Mesendoderm (in vitro differentiated cells): Measurements from ENCODE around the gene C5orf15.

Experiments used
- DNase-seq: peaks from one replicate; pipeline ENCODE4 v3.0.0; 2013
- H2AK5ac ChIP-seq: 2 replicates; pipeline ENCODE4 v1.6.1; 2013; ENCODE audit warnings: low read length, inconsistent platforms
- H2BK120ac ChIP-seq: 2 replicates; pipeline ENCODE4 v1.6.1; 2013; ENCODE audit warnings: low read depth, mild to moderate bottlenecking, low read length, moderate library complexity, mixed read lengths
- H2BK15ac ChIP-seq: replicated peaks from 2 replicates; pipeline ENCODE4 v1.6.1; 2013; ENCODE audit warnings: low read depth, mild to moderate bottlenecking, moderate library complexity
- H2BK5ac ChIP-seq: 2 replicates; pipeline ENCODE4 v1.6.1; 2013; ENCODE audit warnings: low read length, inconsistent platforms
- H3K18ac ChIP-seq: 2 replicates; pipeline ENCODE4 v1.6.1; 2013; ENCODE audit warnings: mild to moderate bottlenecking, low read length, mixed read lengths
- H3K23ac ChIP-seq: one replicate; pipeline ENCODE4 v1.6.1; 2013; ENCODE audit warnings: low read length
- H3K27ac ChIP-seq: 2 replicates; pipeline ENCODE4 v1.5.1; 2013; ENCODE audit warnings: low read depth, mild to moderate bottlenecking, inconsistent platforms, low read length, moderate library complexity
- H3K27me3 ChIP-seq: 2 replicates; pipeline ENCODE4 v1.6.1; 2013; ENCODE audit warnings: low read length, control low read depth, mild to moderate bottlenecking, inconsistent platforms; ENCODE audit not compliant: insufficient read depth, poor library complexity
- H3K36me3 ChIP-seq: 2 replicates; pipeline ENCODE4 v1.6.1; 2013; ENCODE audit warnings: low read length, inconsistent platforms; ENCODE audit not compliant: control insufficient read depth, insufficient read depth
- H3K4ac ChIP-seq: one replicate; pipeline ENCODE4 v1.6.1; 2013; ENCODE audit warnings: low read depth, mild to moderate bottlenecking, low read length, moderate library complexity
- H3K4me1 ChIP-seq: 2 replicates; pipeline ENCODE4 v1.6.1; 2013; ENCODE audit warnings: low read depth, low read length, inconsistent platforms; ENCODE audit not compliant: control insufficient read depth
- H3K4me2 ChIP-seq: 2 replicates; pipeline ENCODE4 v1.6.1; 2013; ENCODE audit warnings: low read length
- H3K4me3 ChIP-seq: 2 replicates; pipeline ENCODE4 v1.5.1; 2013; ENCODE audit warnings: mild to moderate bottlenecking, low read length
- H3K56ac ChIP-seq: one replicate; pipeline ENCODE4 v1.6.1; 2013; ENCODE audit warnings: low read length
- H3K79me1 ChIP-seq: 2 replicates; pipeline ENCODE4 v1.6.1; 2013; ENCODE audit warnings: low read length, inconsistent platforms
- H3K79me2 ChIP-seq: 2 replicates; pipeline ENCODE4 v1.6.1; 2013; ENCODE audit warnings: mild to moderate bottlenecking, low read length; ENCODE audit not compliant: control insufficient read depth, insufficient read depth
- H3K9ac ChIP-seq: 2 replicates; pipeline ENCODE4 v1.6.1; 2013; ENCODE audit warnings: low read length, inconsistent platforms
- H4K5ac ChIP-seq: one replicate; pipeline ENCODE4 v1.6.1; 2013; ENCODE audit warnings: low read length
- H4K8ac ChIP-seq: one replicate; pipeline ENCODE4 v1.6.1; 2013; ENCODE audit warnings: low read depth, mild to moderate bottlenecking, control low read depth, low read length, moderate library complexity
- WGBS: extraction: QIAGEN DNeasy Blood & Tissue Kit; methylation state at CpG from one replicate; pipeline ENCODE4 v1.1.7; 2013; ENCODE audit warnings: low lambda C conversion rate, missing lambda C conversion rate; ENCODE audit not compliant: insufficient coverage; ENCODE audit errors: extremely low coverage; 5-methylcytosine and 5-hydroxymethylcytosine counted together

The C5orf15 gene

DNA sequence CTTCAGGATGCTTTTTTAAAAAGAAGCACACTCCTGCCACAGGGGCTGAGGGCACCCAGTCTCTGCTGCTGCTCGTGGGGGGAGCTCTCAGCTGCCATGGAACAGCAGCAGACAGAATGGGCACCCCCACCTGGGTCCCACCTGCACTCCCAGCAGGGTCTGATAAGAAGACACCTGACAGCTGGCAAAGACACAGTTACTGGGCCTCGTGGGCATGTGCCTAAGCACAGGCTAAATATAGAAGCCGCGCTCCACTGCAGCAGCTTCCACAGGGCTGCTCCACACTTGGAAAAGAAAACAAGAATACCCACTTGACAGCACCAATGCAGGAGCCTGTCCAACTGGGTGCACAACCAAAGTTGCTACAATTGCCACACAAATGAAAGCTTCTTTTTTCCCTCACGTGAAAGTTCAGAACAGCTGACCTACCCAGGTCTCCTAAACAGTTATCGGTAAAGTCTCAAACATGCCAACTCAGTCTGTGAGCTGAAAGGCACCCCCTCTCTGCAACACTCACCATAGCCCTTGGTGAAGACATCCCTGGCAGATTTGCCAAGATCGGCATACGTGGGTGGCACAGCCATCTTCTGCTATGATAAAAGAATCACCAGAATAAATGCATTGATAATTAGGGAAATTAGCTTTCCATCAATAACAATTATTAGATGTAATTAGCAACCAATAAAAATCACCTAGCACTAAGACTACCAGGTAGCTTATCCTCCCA is 24.2 kb upstream of the C5orf15 start:
- Histone ChIP-seq H2BK120ac (no peak overlapping the region), H3K4me1 (peaks cover 10% of the 10 kb centered on the region), H3K4me3 (no peak overlapping the region), H2AK5ac (no peak overlapping the region), H2BK15ac (no peak overlapping the region), H3K9ac (no peak overlapping the region), H3K79me2 (peaks cover 72% of the 10 kb centered on the region), H3K18ac (no peak overlapping the region), H4K5ac (no peak overlapping the region), H3K27me3 (no peaks in the 10 kb centered on the region), H3K27ac (no peak overlapping the region), H3K4ac (no peak overlapping the region), H3K36me3 (peaks cover 14% of the 10 kb centered on the region), H3K23ac (no peak overlapping the region), H3K4me2 (no peak overlapping the region), H3K56ac (no peak overlapping the region), H4K8ac (no peak overlapping the region), H2BK5ac (no peak overlapping the region), H3K79me1 (peaks cover 22% of the 10 kb centered on the region)
- WGBS, result no CpG with 5 or more reads among the region's 8 CpGs
- no peak for DNase-seq

DNA sequence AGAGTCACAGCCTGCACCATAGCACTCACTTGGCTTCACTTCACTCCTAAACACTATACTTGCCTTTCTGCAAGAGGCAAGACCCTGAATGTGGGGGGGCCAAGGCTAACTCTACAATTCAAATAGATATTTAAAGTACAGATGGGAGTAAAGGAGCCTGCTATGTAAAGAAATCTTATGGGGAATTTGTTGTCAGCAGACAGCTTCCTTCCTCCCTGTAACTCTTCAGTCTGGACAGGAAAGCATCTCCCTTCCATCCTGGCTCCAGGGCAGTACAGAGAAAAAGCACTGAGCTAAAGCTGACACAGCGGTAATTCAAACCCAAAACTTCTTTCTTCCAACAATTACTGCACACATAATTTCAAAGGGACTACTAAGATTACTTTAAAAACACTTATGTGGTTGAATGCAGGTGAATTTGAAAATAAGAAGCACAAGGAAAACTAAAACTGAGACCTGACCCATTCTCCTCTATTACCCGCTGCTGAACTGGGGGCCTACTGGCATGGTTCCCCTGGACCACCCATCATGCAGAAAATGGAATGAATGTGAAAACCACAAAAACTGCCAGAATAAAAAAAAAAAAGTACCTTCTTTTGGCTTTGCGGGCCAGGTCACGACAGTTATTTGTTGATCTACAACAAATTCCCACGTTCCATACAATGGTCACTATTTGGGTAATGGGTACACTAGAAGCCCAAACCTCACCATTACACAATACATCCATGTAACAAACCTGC is 22.9 kb upstream of the C5orf15 start:
- Histone ChIP-seq H4K5ac (no peak overlapping the region), H2AK5ac (no peak overlapping the region), H3K4me3 (no peak overlapping the region), H3K36me3 (peaks cover 14% of the 10 kb centered on the region), H4K8ac (no peak overlapping the region), H3K18ac (no peak overlapping the region), H3K4ac (no peak overlapping the region), H3K79me2 (peaks cover 61% of the 10 kb centered on the region), H2BK15ac (no peak overlapping the region), H3K9ac (no peak overlapping the region), H2BK5ac (no peak overlapping the region), H3K79me1 (peaks cover 22% of the 10 kb centered on the region), H3K4me1 (peaks cover 9% of the 10 kb centered on the region), H3K56ac (no peak overlapping the region), H2BK120ac (no peak overlapping the region), H3K4me2 (no peak overlapping the region), H3K27ac (no peak overlapping the region), H3K23ac (no peak overlapping the region), H3K27me3 (no peaks in the 10 kb centered on the region)
- no peak for DNase-seq
- no CpG with 5 or more reads among the region's 5 CpGs for WGBS

DNA sequence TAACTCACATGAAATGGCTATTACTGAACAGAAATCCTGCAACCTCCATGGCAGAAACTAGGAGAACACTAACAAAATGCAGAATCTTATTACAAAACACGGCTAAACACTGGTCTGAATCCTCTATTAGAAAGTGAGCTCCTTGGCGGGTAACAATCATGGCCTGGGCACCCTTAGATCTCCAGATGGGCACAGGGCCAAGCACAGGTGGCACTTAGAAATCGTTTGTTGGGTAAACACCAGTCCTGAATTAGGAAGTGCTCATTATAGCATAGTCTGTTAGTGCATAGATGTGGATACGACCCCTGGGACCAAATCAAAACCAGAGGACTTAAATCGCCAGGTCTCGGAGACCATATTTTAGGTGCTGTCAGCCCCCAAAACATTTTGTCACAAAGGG is 22.0 kb upstream of the C5orf15 start:
- no peak overlapping the region for H3K9ac ChIP-seq
- WGBS, result no CpG with 5 or more reads among the region's 6 CpGs

DNA sequence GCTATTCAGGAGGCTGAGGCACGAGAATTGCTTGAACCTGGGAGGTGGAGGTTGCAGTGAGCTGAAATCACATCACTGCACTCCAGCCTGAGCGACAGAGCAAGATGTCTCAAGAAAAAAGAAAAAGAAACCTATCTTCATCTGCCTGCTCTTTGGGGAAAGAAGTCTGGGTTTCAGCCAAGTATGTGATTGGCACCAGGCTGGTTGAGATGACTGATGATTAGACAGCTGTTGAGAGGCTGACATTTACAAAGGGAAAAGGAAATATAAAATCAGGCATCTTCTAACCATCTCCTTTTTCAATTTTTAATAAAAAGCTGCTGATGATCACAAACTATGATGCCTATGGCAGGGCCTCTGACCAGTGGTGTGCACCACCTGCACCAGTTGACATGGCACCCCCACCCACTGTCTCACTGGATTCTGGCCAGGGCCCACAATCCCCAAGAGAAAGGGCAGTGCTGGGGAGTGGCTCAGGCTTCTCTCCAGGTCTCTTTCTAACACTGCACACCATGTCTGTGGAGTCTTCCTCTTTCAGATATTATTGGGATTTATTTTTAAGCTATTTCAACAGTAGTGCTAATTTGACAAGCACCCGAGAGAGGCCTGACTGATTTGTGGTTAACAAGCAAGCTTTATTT is 17.2 kb upstream of the C5orf15 start:
- Histone ChIP-seq H2BK5ac (no peak overlapping the region), H3K27me3 (no peaks in the 10 kb centered on the region), H3K23ac (no peak overlapping the region), H3K4ac (no peak overlapping the region), H3K79me2 (peaks cover 16% of the 10 kb centered on the region), H2AK5ac (no peak overlapping the region), H2BK15ac (no peak overlapping the region), H4K8ac (no peak overlapping the region), H3K56ac (no peak overlapping the region), H3K4me1 (no peaks in the 10 kb centered on the region), H3K27ac (no peak overlapping the region), H3K36me3 (peaks cover 19% of the 10 kb centered on the region), H3K9ac (no peak overlapping the region), H4K5ac (no peak overlapping the region), H3K4me3 (no peak overlapping the region), H3K4me2 (no peak overlapping the region), H3K79me1 (peaks cover 13% of the 10 kb centered on the region), H2BK120ac (no peak overlapping the region), H3K18ac (no peak overlapping the region)
- WGBS, result no CpG with 5 or more reads among the region's 3 CpGs
- DNase-seq, result no peak

More for the DNA sequence above, 22.0 kb upstream of the C5orf15 start:
- Histone ChIP-seq H3K4me3 (no peak overlapping the region), H4K5ac (no peak overlapping the region), H2AK5ac (no peak overlapping the region), H3K4me2 (no peak overlapping the region), H2BK5ac (no peak overlapping the region), H3K23ac (no peak overlapping the region), H3K4me1 (peaks cover 2% of the 10 kb centered on the region), H2BK120ac (no peak overlapping the region), H3K79me2 (peaks cover 53% of the 10 kb centered on the region), H3K4ac (no peak overlapping the region), H3K36me3 (peaks cover 16% of the 10 kb centered on the region), H3K56ac (no peak overlapping the region), H3K27me3 (no peaks in the 10 kb centered on the region), H3K18ac (no peak overlapping the region), H2BK15ac (no peak overlapping the region), H3K27ac (no peak overlapping the region), H4K8ac (no peak overlapping the region), H3K79me1 (peaks cover 18% of the 10 kb centered on the region)
- no peak for DNase-seq

DNA sequence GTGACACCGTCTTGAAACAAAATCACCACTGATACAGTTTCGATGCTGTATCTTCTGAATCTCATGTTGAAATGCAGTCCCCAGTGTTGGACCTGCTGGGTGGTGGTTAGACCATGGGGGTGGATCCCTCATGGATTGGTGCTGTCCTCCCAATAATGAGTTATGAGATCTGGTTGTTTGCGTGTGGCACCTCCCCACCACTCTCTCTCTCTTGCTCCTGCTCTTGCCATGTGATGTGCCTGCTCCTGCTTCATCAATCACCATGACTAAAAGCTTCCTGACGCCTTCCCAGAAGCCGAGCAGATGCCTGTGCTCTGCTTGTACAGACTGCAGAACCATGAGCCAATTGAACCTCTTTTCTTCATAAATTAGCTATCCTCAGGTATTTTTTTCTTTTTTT is 15.2 kb upstream of the C5orf15 start:
- no peak for DNase-seq
- no CpG with 5 or more reads among the region's 5 CpGs for WGBS
- no peak overlapping the region for H3K27ac ChIP-seq

More for the DNA sequence above, 15.2 kb upstream of the C5orf15 start:
- Histone ChIP-seq H4K8ac (no peak overlapping the region), H3K4me3 (no peak overlapping the region), H3K27me3 (no peaks in the 10 kb centered on the region), H2AK5ac (no peak overlapping the region), H3K56ac (no peak overlapping the region), H3K79me1 (peaks cover 6% of the 10 kb centered on the region), H2BK15ac (no peak overlapping the region), H3K4me1 (no peaks in the 10 kb centered on the region), H3K18ac (no peak overlapping the region), H3K9ac (no peak overlapping the region), H3K23ac (no peak overlapping the region), H3K36me3 (peaks cover 11% of the 10 kb centered on the region), H3K4me2 (no peak overlapping the region), H4K5ac (no peak overlapping the region), H2BK120ac (no peak overlapping the region), H2BK5ac (no peak overlapping the region), H3K4ac (no peak overlapping the region), H3K79me2 (peaks cover 6% of the 10 kb centered on the region)
